Thymus (tissue), 11 donors: ENCODE data around the gene PDP2. TPM values are rescaled to one million over a fixed set of nuclear protein-coding genes. Genes with fewer than 3 reads are reported as not detected.

Experiments
- DNase-seq, 9 donors: peaks; one replicate each; pipeline ENCODE4 v3.0.0-alpha.2; 2013; ENCODE audit warnings: low spot score in 9 of 9, low read depth in 6 of 9, missing footprints in 1 of 9
- H3K27ac ChIP-seq, 2 donors: one replicate each; pipeline ENCODE4 v1.5.1; 2013; ENCODE audit warnings: control low read depth in 1 of 2, low read depth in 1 of 2, low read length in 1 of 2, mild to moderate bottlenecking in 1 of 2, moderate library complexity in 1 of 2
- H3K27me3 ChIP-seq, 2 donors: one replicate each; pipeline ENCODE4 v1.5.1; 2013; ENCODE audit warnings: low read length in 1 of 2; ENCODE audit not compliant: control insufficient read depth in 2 of 2, insufficient read depth in 1 of 2
- H3K36me3 ChIP-seq, 2 donors: one replicate each; pipeline ENCODE4 v1.5.1; 2013; ENCODE audit warnings: low read length in 1 of 2, mild to moderate bottlenecking in 1 of 2, moderate library complexity in 1 of 2; ENCODE audit not compliant: control insufficient read depth in 2 of 2, insufficient read depth in 2 of 2
- H3K4me1 ChIP-seq, 2 donors: one replicate each; pipeline ENCODE4 v1.5.1; 2013; ENCODE audit warnings: low read length in 2 of 2; ENCODE audit not compliant: control insufficient read depth in 2 of 2, insufficient read depth in 2 of 2
- H3K4me3 ChIP-seq, 2 donors: one replicate each; pipeline ENCODE4 v1.5.1; 2013; ENCODE audit warnings: low read length in 2 of 2, control low read depth in 1 of 2, mild to moderate bottlenecking in 1 of 2
- H3K9me3 ChIP-seq, 2 donors: one replicate each; pipeline ENCODE4 v1.5.1; 2013; ENCODE audit warnings: low read length in 1 of 2, mild to moderate bottlenecking in 1 of 2; ENCODE audit not compliant: control insufficient read depth in 2 of 2, insufficient read depth in 1 of 2
- WGBS: extraction: QIAGEN DNeasy Blood & Tissue Kit; methylation state at CpG from one replicate; pipeline ENCODE4 v1.1.7; 2013; 5-methylcytosine and 5-hydroxymethylcytosine counted together
- polyA plus RNA-seq: library from polyadenylated mRNA; stranded (reverse); fragments of 200-250 nt; gene quantifications from one replicate; pipeline ENCODE4 v1.2.3, GENCODE V29; 2013
- total RNA-seq: library from RNA; stranded (reverse); fragments of 120-200 nt; gene quantifications from one replicate; pipeline ENCODE4 v1.2.4, GENCODE V29; 2013
- donor health status: healthy.

PDP2 gene
- total and polyA plus RNA-seq, 2 donors = 2.5 to 2.8 TPM

GRCh38 chr16:66939366-66939765 is 59.1 kb downstream of the PDP2 start:
- H3K27ac ChIP-seq = no peak overlapping the region
- DNase-seq = no peak
- H3K36me3 ChIP-seq = peaks cover 44 to 49% of the 10 kb centered on the region in 2 donors
- peaks cover 5 to 8% of the 10 kb centered on the region in 2 donors for H3K4me1 ChIP-seq
- no peaks in the 10 kb centered on the region for H3K9me3 ChIP-seq
- no peaks in the 10 kb centered on the region for H3K27me3 ChIP-seq
- no peak overlapping the region for H3K4me3 ChIP-seq

- no peak for DNase-seq
- Histone ChIP-seq H3K27ac (no peak overlapping the region), H3K36me3 (peaks cover 44 to 49% of the 10 kb centered on the region in 2 donors), H3K27me3 (no peaks in the 10 kb centered on the region), H3K4me3 (no peak overlapping the region), H3K9me3 (no peaks in the 10 kb centered on the region), H3K4me1 (peaks cover 2 to 4% of the 10 kb centered on the region in 2 donors)
- 99% methylated on average over 16 of the region's 16 CpGs for WGBS
Measured at GRCh38 chr16:66940236-66940635, 59.9 kb downstream of the PDP2 start.

Other genes starting within 250 kb of the PDP2 start
- gene CMTM4, start 183.8 kb upstream of the PDP2 start, total RNA-seq = 2.2 TPM
- gene CMTM4, start 183.8 kb upstream of the PDP2 start, polyA plus RNA-seq = 3.4 TPM
- gene DYNC1LI2, start 128.9 kb upstream of the PDP2 start, total RNA-seq = 24.1 TPM
- gene DYNC1LI2, start 128.9 kb upstream of the PDP2 start, polyA plus RNA-seq = 44.9 TPM
- 0.09 TPM for gene TERB1, start 78.9 kb upstream of the PDP2 start, total RNA-seq
- 0.07 TPM for gene TERB1, start 78.9 kb upstream of the PDP2 start, polyA plus RNA-seq
- gene NAE1, start 49.5 kb upstream of the PDP2 start, total RNA-seq = 70.4 TPM
- gene NAE1, start 49.5 kb upstream of the PDP2 start, polyA plus RNA-seq = 55.3 TPM
- gene CA7, start 36.1 kb upstream of the PDP2 start, total RNA-seq = 0.19 TPM
- 0.80 TPM for gene CA7, start 36.1 kb upstream of the PDP2 start, polyA plus RNA-seq
- 0.05 TPM for gene CDH16, start 38.4 kb downstream of the PDP2 start, total RNA-seq
- gene CDH16, start 38.4 kb downstream of the PDP2 start, polyA plus RNA-seq = 0.78 TPM
- 0.85 TPM for gene RRAD, start 45.0 kb downstream of the PDP2 start, total RNA-seq
- 13.3 TPM for gene RRAD, start 45.0 kb downstream of the PDP2 start, polyA plus RNA-seq
- 118 TPM for gene CIAO2B, start 53.9 kb downstream of the PDP2 start, total RNA-seq
- 141 TPM for gene CIAO2B, start 53.9 kb downstream of the PDP2 start, polyA plus RNA-seq
- gene CES2, start 55.0 kb downstream of the PDP2 start, total RNA-seq = 15.8 TPM
- 16.7 TPM for gene CES2, start 55.0 kb downstream of the PDP2 start, polyA plus RNA-seq
- 0.09 TPM for gene CES3, start 80.8 kb downstream of the PDP2 start, total RNA-seq
- gene CES3, start 80.8 kb downstream of the PDP2 start, polyA plus RNA-seq = 0.32 TPM
- 2.1 TPM for gene CES4A, start 108.1 kb downstream of the PDP2 start, total RNA-seq
- gene CES4A, start 108.1 kb downstream of the PDP2 start, polyA plus RNA-seq = 14.6 TPM
- 54.3 TPM for gene CBFB, start 148.6 kb downstream of the PDP2 start, total RNA-seq
- gene CBFB, start 148.6 kb downstream of the PDP2 start, polyA plus RNA-seq = 49.4 TPM
- 7.7 TPM for gene PHAF1, start 229.4 kb downstream of the PDP2 start, total RNA-seq
- 12.0 TPM for gene PHAF1, start 229.4 kb downstream of the PDP2 start, polyA plus RNA-seq